ENCODE results near the gene HAL.

- TF ChIP-seq GATA2 (IDR thresholded peaks at IDR 0.05; ENCODE audit: low read depth, low read length): no peak
- no peak for TF ChIP-seq GATA3 (IDR thresholded peaks at IDR 0.05; ENCODE audit: low read depth, low read length)
These were observed 18.9 kb upstream of the HAL start for GRCh38 chr12:96014943-96015599.
